Uterus (tissue), 4 donors: ENCODE measurements around the gene RAB29. TPM values are rescaled to one million over a fixed set of nuclear protein-coding genes. Genes with fewer than 3 reads are reported as not detected.

Experiments
- DNase-seq, 2 donors: peaks; one replicate each; pipeline ENCODE4 v3.0.0-alpha.2; 2019 to 2020
- H3K27ac ChIP-seq, 2 donors: fragments of 200-600 bp; sonication (generic); 1 replicate in 1 of 2; 2 replicates in 1 of 2; pipeline ENCODE4 v1.5.1; 2016 to 2018
- H3K27me3 ChIP-seq, 2 donors: fragments of 200-600 bp; sonication (generic); one replicate each; pipeline ENCODE4 v1.5.1; 2018 to 2019; ENCODE audit warnings: control low read depth in 1 of 2
- H3K36me3 ChIP-seq, 2 donors: fragments of 200-600 bp; sonication (generic); one replicate each; pipeline ENCODE4 v1.5.1; 2019; ENCODE audit warnings: control low read depth in 1 of 2
- H3K4me1 ChIP-seq, 2 donors: fragments of 200-600 bp; sonication (generic); one replicate each; pipeline ENCODE4 v1.5.1; 2018 to 2019; ENCODE audit warnings: control low read depth in 1 of 2
- H3K4me3 ChIP-seq, 2 donors: fragments of 200-600 bp; sonication (generic); 1 replicate in 1 of 2; 2 replicates in 1 of 2; pipeline ENCODE4 v1.5.1; 2018 to 2019; ENCODE audit warnings: mild to moderate bottlenecking in 1 of 2
- H3K9me3 ChIP-seq, 2 donors: fragments of 200-600 bp; sonication (generic); one replicate each; pipeline ENCODE4 v1.5.1; 2019; ENCODE audit warnings: control low read depth in 1 of 2
- CTCF ChIP-seq, 4 experiments: fragments of 200-600 bp in 2 of 4; fragments of 450-650 bp in 2 of 4; sonication (generic) in 2 of 4; IDR thresholded peaks; one replicate each; pipeline ENCODE4 v1.5.1; 2016 to 2019; ENCODE audit warnings: antibody characterized with exemption in 4 of 4, mild to moderate bottlenecking in 2 of 4, moderate library complexity in 1 of 4
- POLR2A ChIP-seq, 2 donors: fragments of 450-650 bp; IDR thresholded peaks; one replicate each; pipeline ENCODE4 v1.6.1; 2016; ENCODE audit warnings: antibody characterized with exemption in 2 of 2, mild to moderate bottlenecking in 1 of 2, moderate library complexity in 1 of 2
- intact Hi-C: fragments of 100-400 bp; cut with DNase I; formaldehyde crosslinking; loops from one replicate; pipeline ENCODE4 v1.15.1; 2023; ENCODE audit warnings: low total_unique reads
- total RNA-seq, 4 donors: library from RNA; depleted of rRNA in 3 of 4; stranded (reverse); fragments of >200 nt in 3 of 4; gene quantifications; one replicate each; pipeline versions ENCODE4 v1.1.0 to v1.2.4, GENCODE V29; 2014 to 2023
- donor health status: DM: yes; HTN: yes; CAD: no.

The RAB29 gene
- total RNA-seq, 4 donors from 2014 or later, result 6.8 to 27.9 (median 12.1) TPM

GRCh38 chr1:205743977-205744376 is 31.3 kb downstream of the RAB29 start:
- no peak for TF ChIP-seq CTCF (IDR thresholded peaks at IDR 0.05)
- TF ChIP-seq POLR2A (IDR thresholded peaks at IDR 0.05), result no peak
- peaks cover 6 to 7% of the 10 kb centered on the region in 2 donors for H3K4me1 ChIP-seq

DNA sequence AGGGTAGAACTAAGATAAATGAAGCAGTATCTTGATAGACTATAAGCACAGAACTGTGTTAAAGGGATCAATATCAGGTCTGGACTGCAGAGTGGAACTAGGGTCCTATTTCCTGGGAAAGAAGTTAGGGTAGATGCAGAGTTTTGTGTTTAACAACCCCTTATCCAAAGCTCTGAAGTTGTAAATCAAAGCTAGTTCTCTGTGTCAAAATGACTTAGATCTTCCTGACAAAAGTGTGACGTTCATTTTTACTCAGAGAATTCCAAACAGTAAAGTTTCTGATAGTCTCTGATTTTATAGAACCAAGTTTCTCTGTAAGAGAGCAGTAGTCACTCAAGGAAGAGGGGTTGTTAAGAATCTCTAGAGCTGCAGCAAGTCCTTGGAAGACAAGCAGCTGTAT is 33.6 kb downstream of the RAB29 start:
- no peak overlapping the region for H3K27ac ChIP-seq
- no peak for DNase-seq
- H3K36me3 ChIP-seq, result no peaks in the 10 kb centered on the region
- peaks cover 0 to 6% of the 10 kb centered on the region in 2 donors for H3K4me1 ChIP-seq
- no peaks in the 10 kb centered on the region for H3K9me3 ChIP-seq
- no peaks in the 10 kb centered on the region for H3K27me3 ChIP-seq
- intact Hi-C loops, result no loop called here
- no peak overlapping the region for H3K4me3 ChIP-seq
- TF ChIP-seq POLR2A (IDR thresholded peaks at IDR 0.05) (no peak), CTCF (IDR thresholded peaks at IDR 0.05) (no peak)

More at GRCh38 chr1:205743977-205744376, 31.3 kb downstream of the RAB29 start:
- H3K9me3 ChIP-seq, result no peaks in the 10 kb centered on the region
- no peak overlapping the region for H3K27ac ChIP-seq
- no peaks in the 10 kb centered on the region for H3K36me3 ChIP-seq
- no peak overlapping the region for H3K4me3 ChIP-seq
- no peaks in the 10 kb centered on the region for H3K27me3 ChIP-seq
- DNase-seq, result no peak
- intact Hi-C loops, result no loop called here

- Histone ChIP-seq H3K4me1 (no peaks in the 10 kb centered on the region), H3K36me3 (no peaks in the 10 kb centered on the region), H3K4me3 (no peak overlapping the region), H3K27ac (no peak overlapping the region), H3K27me3 (no peaks in the 10 kb centered on the region), H3K9me3 (no peaks in the 10 kb centered on the region)
- intact Hi-C loops, result no loop called here
- TF ChIP-seq CTCF (IDR thresholded peaks at IDR 0.05) (no peak), POLR2A (IDR thresholded peaks at IDR 0.05) (no peak)
- DNase-seq, result no peak
Observed at GRCh38 chr1:205739348-205740160, 35.7 kb downstream of the RAB29 start.

DNA sequence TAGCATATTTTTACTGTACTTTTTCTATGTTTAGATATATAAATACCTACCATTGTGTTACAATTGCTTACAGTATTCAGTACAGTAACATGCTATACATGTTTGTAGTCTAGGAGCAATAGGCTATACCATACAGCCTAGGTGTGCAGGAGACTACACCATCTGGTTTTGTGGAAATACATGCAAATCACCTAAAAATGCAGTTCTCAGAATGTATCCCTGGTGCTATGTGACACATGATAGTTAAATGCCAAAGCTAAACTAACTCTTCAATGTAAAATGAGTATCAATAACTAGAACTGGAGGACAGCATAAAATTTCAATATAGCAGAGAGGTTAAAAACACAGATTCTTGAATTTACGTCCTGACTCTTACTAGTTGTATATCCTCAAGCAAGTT is 40.1 kb downstream of the RAB29 start:
- intact Hi-C loops, result no loop called here
- DNase-seq, result no peak
- H3K4me3 ChIP-seq, result no peak overlapping the region
- H3K9me3 ChIP-seq, result no peaks in the 10 kb centered on the region
- H3K27me3 ChIP-seq, result no peaks in the 10 kb centered on the region
- no peaks in the 10 kb centered on the region for H3K36me3 ChIP-seq
- TF ChIP-seq POLR2A (IDR thresholded peaks at IDR 0.05), result no peak
- no peak for TF ChIP-seq CTCF (IDR thresholded peaks at IDR 0.05)
- no peaks in the 10 kb centered on the region for H3K4me1 ChIP-seq
- H3K27ac ChIP-seq, result no peak overlapping the region

DNA sequence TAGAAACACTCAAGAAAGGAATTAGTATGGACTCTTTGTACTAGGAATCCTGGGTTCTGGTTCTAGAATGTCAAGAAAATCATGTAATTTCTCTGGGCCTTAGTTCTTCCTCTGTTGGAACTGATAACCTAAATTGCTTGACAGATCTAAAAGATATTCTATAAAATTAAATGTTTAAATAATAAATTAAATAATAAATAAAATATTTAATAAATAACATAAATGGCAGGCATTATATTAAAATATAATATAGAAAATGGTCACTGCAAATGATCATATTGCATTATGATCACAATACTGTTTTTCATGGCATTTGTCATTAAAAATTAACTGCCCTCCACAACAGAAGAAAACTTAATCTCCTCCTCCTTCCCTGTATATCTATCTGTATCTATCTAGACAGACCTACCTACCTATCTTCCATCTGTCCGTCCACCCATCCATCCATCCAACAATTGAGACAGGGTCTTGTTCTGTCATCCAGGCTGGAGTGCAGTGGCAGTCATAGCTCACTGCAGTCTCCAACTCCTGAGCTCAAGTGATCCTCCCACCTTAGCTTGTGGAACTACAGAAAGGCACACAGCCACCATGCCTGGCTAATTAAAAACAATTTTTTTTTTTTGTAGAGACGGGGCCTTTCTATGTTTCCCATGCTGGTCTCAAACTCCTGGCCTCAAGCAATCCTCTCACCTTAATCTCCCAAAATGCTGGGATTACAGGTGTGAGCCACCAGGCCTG is 41.7 kb downstream of the RAB29 start:
- no peak overlapping the region for H3K4me3 ChIP-seq
- no peak for DNase-seq
- no peaks in the 10 kb centered on the region for H3K4me1 ChIP-seq
- no peaks in the 10 kb centered on the region for H3K27me3 ChIP-seq
- no peaks in the 10 kb centered on the region for H3K9me3 ChIP-seq
- intact Hi-C loops, result no loop called here
- H3K27ac ChIP-seq, result no peak overlapping the region
- no peaks in the 10 kb centered on the region for H3K36me3 ChIP-seq
- no peak for TF ChIP-seq POLR2A (IDR thresholded peaks at IDR 0.05)
- no peak for TF ChIP-seq CTCF (IDR thresholded peaks at IDR 0.05)
